GM13976 (cell line): ENCODE results near the gene OSBPL3.

ENCODE experiments used
- DNase-seq: peaks from one replicate; pipeline ENCODE4 v3.0.0; 2012; ENCODE audit warnings: low spot score
- in situ Hi-C: fragments of 300-500 bp; cut with MboI; formaldehyde crosslinking; loops from one replicate; pipeline ENCODE4 v1.12.0; 2022; ENCODE audit warnings: low sequenced_read_pairs, mixed read lengths, inconsistent platforms; ENCODE audit not compliant: unreplicated experiment
- TF ChIP-seq, protein P1 (sequence below): IDR thresholded peaks from 2 replicates; pipeline ENCODE4 v1.5.1; 2012; ENCODE audit warnings: borderline replicate concordance, mild to moderate bottlenecking; ENCODE audit not compliant: insufficient read depth; ENCODE audit errors: extremely low read depth, missing control alignments, control extremely low read depth

Gene OSBPL3

DNA sequence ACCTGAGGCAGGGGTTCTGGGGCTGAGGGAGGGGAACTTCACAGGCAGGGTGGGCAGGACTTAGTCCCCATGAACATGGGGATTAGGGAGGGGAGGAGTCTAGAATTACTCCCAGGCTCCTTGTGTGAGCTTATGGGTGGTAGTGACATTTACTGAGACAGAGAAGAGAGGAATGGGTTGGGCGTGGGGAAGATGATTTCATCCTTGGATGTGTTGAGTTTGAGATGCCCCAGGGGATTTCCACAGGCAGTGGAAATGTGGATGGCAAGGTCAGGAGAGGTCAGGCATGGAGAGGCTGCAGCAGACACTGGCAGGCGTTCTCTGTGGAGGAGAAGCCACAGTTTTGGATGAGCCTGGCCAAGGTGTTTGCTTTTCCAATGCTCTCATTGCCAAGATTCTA lies 196.3 kb downstream of the OSBPL3 start:
- DNase-seq: no peak
- TF ChIP-seq, protein P1, sequence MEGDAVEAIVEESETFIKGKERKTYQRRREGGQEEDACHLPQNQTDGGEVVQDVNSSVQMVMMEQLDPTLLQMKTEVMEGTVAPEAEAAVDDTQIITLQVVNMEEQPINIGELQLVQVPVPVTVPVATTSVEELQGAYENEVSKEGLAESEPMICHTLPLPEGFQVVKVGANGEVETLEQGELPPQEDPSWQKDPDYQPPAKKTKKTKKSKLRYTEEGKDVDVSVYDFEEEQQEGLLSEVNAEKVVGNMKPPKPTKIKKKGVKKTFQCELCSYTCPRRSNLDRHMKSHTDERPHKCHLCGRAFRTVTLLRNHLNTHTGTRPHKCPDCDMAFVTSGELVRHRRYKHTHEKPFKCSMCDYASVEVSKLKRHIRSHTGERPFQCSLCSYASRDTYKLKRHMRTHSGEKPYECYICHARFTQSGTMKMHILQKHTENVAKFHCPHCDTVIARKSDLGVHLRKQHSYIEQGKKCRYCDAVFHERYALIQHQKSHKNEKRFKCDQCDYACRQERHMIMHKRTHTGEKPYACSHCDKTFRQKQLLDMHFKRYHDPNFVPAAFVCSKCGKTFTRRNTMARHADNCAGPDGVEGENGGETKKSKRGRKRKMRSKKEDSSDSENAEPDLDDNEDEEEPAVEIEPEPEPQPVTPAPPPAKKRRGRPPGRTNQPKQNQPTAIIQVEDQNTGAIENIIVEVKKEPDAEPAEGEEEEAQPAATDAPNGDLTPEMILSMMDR: no peak
- in situ Hi-C loops: no loop called here

DNA sequence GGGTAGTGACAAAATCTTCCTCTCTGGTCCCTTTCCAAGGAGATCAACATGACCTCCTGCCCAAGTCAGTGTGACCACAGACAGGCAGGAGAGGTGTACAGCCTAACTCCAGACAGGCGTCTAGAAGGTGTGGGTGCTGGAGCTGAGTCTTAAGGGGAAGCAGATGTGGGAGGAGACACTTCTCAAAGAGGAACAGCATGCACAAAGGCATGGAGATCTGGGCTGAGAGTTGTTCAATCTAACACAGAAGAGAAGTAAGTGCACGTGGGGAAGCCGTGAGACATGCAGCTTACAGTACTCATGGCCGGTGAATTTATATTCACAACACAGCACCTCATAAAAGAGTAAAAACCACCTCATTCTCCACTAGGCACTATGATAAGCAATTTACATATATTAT lies 198.9 kb downstream of the OSBPL3 start:
- TF ChIP-seq, protein P1: no peak
- no peak for DNase-seq

DNA sequence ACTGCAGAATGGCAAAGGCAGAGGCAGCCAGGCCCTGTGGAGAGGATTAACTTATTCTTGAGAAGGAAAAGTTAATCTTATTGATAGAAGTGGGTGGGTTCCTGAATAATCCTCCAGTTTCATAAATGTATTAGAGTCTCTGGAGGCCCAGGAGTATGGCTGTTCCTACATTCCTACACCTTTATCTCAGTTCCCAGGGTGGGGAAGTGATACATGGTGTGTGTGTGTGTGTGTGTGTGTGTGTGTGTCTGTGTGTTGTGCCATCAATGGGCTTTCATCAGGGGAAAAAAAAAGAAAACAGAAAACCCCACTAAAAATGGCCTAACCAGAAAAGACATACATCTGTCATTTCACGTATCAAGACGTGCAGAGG lies 200.7 kb downstream of the OSBPL3 start:
- DNase-seq: no peak
- in situ Hi-C loops: no loop called here
- TF ChIP-seq, protein P1: no peak

More for the DNA sequence above, 198.9 kb downstream of the OSBPL3 start:
- in situ Hi-C loops: no loop called here

DNA sequence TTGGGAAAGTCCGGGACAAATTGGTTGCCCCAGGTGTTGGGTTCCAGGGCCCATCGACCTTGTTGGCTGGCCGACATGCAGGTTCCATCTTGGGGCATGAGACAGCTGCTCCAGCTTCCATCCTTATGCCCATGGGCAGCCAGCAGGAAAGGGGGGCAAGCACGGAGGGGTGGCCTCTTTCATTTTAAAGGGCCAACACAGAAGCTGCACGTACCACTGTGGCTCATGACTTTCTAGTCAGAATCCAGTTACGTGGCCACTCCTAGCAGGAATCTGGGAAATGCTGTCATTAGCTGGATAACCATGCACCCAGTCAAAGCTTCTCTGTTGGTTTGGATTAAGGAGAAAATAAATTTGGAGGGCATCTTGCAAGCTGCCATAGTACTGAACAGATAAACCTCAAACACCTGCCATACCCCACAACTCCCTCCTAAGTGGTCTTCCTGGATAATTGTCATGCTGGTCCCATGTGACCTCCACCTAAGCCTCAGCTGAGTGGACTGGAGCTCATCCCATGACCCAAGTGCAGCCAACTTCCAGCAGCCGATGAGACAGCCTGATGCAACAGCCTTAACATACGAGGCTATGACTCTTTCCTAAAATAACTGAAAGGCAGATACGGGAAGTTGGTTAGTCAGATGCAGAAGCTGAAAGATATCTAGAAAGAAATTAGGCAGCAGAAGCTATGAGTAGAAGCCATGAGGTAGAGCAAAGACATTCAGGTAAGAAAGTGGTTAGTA lies 201.3 kb downstream of the OSBPL3 start:
- DNase-seq: peak; percentile 41
- in situ Hi-C loops: no loop called here
- TF ChIP-seq, protein P1: no peak

DNA sequence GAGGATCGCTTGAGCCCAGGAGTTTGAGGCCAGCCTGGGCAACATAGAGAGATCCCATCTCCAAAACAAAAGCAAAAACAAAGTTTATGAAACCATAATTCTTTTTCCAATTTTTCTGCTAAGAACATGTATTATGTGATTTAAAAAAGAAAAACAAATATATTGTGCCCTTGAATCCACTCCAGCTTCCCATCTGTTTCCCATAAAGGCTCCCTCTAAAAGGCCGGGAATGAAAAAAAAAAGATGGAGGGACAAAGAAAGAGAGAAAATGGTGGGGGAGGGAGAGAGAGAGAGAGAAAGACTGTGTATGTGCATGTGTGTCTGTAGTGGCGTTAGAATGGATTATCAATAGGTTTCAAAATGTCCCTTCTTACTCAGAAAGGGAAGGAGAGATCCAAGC lies 202.2 kb downstream of the OSBPL3 start:
- no peak for DNase-seq
- in situ Hi-C loops: no loop called here
- TF ChIP-seq, protein P1: no peak

DNA sequence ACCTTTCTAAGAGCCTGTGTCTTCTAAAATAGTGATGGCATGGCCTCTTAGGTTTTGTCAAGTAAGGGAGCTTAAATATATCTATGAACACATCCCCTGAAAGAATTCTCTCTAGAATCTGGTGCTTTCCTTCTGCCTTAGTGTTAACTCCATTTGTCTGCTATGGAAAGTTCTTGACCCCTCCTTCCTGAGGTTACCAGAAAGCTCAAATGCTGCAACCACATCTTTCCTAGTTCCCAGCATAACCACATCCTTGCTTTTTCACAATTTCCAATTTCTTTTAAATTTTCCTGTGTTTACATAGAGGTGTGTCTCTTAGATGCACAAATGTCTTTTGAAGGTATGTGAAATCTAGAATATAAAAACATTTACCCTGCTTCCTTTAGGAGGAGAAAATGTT lies 206.3 kb downstream of the OSBPL3 start:
- TF ChIP-seq, protein P1: no peak
- in situ Hi-C loops: no loop called here
- no peak for DNase-seq
